GM19455 (cell line): ENCODE results near the gene WDR6.
"Not testable (repeated sequence)": the region's sequence is repeated elsewhere in the genome, so short reads cannot be mapped to it uniquely, and the experiment has no call there.

Source experiments
- ATAC-seq: cut with Tn5 transposase; IDR thresholded peaks from one replicate; pipeline ENCODE4 v1.9.1; 2021; ENCODE audit not compliant: unreplicated experiment

The WDR6 gene

GRCh38 chr3:48991851-48992545 lies 15.2 kb upstream of the WDR6 start:
- ATAC-seq: no peak

GRCh38 chr3:48993834-48994233 lies 13.4 kb upstream of the WDR6 start:
- no peak for ATAC-seq

DNA sequence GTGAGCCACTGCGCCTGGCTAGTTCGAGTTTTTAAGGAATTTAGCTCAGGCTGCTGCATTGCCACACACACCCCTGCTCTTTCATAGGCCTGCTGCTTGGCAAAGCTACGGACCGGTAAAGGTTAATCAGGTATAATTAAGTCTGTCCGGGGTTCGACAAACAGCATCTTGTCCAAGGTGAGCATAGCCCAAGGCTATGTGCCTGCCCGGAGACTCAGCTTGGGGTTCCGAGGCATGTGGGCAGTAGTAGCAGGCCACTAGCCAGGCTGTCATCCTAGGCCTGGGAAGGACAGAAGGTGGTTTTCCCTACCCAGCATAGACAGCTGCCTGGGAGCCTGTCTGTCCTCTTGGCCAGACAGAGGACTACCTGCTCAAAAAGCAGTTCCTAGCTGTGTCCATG lies 10.6 kb upstream of the WDR6 start:
- ATAC-seq: no peak

GRCh38 chr3:48997102-48997635 lies 10.0 kb upstream of the WDR6 start:
- ATAC-seq: no peak

DNA sequence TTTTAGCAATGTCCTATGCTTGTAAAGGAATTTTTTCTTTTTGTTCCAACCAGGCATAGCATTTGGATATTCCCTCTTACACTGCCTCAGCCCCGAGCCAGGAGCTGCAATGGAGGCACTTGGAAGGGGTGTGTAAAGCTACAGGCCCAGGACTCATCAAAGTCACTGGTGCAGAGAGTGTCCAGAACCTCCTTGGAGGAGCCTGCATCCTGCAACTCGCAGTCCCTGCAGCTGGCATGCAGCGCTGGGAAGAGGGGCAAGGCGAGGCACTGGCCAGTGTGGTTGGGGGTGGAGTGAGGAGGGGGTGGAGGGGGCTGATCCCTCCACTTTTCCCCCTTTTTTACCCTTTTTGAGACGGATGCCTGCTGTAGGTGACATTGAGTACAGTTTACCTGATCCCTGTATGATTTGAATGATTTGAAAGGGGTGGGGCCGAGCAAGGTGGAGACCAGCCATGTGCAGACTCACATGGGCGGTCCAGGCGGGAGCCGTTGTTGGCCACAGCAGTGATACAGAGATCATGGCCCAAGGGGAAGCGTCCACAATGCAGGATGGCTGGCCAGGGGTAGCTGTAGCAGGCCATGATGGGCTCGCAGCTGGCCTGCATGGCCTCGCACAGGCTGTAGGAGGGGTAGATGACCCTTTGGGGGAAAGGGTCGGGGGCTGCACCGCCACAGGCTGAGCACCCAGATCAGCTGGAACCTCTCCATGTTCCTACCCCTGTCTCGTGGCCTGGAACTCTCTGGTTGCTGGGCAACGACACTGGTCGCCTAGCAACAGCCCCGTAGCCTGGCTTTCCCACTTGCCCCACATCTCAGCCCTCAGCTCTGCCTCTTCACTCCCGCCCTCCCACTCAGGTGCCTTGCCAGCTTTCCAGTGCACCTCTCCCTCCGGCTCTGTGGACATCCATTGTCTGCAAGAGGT lies 9.2 kb upstream of the WDR6 start:
- no peak for ATAC-seq

DNA sequence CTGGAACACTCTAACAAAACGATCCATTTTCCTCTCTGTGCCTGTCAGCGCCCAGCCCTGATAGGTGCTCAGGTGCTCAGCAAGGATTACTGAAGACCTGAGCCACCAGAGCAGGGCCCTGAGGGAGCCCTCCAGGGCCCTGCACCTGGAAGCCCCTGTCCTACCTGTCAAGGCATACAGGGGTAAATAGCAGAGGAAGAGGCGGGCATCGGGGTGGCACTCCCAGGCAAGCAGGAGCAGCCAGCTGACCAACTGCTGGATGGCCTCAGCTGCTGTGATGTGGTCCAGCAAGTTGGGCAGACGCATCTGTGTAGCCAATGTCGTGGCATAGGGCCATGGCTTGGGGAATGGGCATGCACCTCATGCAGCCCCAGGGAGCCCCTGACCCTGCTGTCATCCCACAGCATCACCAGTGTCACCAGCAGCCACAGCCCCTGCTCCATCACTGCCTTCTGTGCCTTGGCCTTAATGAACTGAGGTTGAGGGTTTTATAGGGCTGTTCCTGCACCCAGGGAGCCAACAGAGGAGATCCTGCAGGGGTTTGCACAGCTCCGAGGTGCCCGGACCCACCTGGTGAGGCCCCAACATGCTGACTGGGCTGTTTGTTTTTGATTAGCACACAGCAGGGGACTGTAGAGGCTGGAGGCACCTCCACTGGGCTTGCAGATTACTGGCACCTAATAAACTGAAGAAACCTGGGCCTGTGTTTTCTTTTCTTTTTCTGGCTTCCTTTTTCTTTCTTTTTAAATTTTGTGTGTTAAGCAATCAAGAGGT lies 7.9 kb upstream of the WDR6 start:
- no peak for ATAC-seq

DNA sequence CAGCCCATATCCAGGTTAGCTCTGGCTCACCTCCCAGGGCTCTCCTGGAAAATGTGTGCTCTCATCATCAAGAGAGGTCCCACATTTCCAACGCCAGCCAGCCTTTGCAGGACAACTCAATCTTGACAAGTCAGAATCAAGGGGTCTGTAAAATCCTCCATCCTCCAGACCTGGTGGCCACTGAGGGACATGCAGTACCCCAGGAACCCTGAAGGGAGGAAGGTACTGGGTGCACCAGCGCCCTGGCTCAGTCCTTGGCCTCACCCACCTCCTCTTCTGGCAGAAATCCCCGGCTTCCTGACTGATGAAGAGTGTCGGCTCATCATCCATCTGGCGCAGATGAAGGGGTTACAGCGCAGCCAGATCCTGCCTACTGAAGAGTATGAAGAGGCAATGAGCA lies 6.0 kb upstream of the WDR6 start:
- ATAC-seq: no peak

GRCh38 chr3:49004352-49005302 lies 2.6 kb upstream of the WDR6 start:
- ATAC-seq: no peak

- ATAC-seq: no peak
Observed at GRCh38 chr3:49005303-49005680, 1.9 kb upstream of the WDR6 start.

DNA sequence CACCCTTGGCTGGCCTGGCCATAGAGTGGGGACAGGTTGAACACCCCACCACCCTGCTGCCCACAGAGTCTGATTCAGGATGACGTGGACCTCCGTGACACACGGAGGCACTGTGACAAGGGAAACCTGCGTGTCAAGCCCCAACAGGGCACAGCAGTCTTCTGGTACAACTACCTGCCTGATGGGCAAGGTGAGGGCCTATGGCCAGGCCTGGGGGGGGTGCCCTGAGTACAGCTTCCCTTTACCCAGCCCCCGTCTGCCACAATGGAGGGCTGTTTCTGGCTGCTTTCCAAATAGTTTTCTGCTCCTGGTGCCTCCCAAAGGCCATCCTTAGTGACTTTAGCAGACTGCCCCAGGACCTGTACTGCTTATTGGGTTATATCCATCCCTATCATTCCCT lies 1.2 kb upstream of the WDR6 start:
- no peak for ATAC-seq

DNA sequence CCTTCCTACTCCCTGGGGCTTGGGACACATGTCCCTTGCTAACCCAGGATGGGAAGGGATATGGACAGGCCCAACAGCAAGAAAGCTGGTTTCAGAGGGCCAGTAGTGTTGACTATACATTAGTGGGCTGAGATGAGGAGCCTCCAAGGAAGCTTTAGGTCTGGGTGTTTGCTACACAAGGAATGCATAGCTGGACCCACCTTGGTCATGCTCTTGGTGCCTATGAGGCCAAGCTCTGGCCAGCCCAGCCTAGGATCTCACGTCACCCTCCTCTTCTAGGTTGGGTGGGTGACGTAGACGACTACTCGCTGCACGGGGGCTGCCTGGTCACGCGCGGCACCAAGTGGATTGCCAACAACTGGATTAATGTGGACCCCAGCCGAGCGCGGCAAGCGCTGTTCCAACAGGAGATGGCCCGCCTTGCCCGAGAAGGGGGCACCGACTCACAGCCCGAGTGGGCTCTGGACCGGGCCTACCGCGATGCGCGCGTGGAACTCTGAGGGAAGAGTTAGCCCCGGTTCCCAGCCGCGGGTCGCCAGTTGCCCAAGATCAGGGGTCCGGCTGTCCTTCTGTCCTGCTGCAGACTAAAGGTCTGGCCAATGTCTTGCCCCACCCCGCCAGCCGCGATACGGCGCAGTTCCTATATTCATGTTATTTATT lies 653 bp upstream of the WDR6 start:
- no peak for ATAC-seq

DNA sequence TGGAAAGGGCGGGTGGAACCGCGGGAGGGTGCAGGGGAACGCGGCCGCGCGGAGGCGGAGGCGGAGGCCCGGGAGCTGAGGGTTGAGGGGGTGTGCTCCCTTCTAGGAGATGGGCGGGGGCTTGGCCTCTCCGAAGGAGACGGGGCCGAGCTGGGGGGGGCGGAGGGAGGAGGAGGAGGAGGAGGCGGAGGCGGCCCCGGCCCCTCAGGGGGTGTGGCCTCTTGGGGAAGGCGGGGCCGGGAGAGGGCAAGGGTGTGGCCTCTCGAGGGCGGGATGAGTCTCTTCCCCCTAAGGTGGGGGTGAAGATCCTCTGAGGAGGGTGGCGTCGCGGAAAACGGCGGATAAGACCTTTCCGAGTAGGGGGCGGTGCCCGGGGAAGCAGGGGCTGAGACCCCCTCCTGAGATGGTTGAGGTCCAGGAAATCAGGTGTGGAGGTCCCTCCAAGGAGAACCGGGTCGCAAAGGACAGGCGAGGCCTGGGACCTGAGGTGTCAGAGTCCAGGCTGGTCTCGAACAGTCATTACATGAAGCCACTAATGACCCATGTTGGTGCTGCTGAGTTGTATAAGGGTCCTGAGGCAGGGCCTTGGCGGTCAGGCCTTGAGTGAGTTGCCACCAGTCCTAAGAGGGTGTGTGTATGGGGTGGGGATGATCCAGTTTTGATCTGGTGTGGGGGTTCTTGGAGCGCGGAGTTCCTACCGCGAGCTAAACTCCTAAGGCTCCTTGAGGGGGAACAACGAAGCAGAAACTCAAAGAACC lies 759 bp downstream of the WDR6 start:
- ATAC-seq: peak; percentile 45

DNA sequence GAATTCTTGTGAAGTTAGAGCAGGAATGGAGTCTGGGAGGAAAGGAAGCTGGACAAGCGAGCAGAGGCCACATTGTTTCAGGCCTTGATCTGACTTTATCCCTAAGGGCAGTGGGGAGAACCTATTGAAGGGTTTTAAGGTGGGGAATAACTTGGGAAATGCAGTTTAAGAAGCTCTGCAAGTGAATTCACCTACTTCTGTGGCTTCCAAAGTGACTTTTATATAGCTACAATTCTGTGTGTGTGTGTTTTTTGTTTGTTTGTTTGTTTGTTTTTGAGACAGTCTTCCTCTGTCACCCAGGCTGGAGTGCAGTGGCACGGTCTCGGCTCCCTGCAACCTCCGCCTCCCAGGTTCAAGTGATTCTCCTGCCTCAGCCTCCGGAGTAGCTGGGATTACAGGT lies 1.4 kb downstream of the WDR6 start:
- ATAC-seq: not testable (repeated sequence)

DNA sequence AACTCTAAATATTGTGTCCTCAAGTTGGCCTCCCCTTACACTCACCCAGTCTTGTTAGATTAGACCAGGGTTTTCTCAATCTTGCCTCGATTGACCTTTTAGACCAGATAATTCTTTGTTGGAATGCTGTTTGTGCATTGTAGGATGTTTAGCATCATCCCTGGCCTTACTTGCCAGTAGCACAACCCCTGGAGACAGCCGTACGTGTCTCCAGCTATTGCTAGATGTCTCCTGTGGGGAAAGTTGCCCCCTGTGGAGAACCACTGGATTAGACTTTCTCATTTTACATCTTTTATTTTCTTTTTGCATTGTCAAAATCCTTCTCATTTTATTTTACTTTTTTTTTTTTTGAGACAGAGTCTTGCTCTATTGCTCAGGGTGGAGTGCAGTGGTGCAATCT lies 2.2 kb downstream of the WDR6 start:
- no peak for ATAC-seq

- no peak for ATAC-seq
Observed at GRCh38 chr3:49012441-49013017, 5.3 kb downstream of the WDR6 start.

- no peak for ATAC-seq
Observed at GRCh38 chr3:49013113-49013737, 6.0 kb downstream of the WDR6 start.

GRCh38 chr3:49013738-49014660 lies 6.8 kb downstream of the WDR6 start:
- no peak for ATAC-seq
